Prostate gland (tissue), 2 donors: ENCODE results near the gene CASKIN1. TPM values are rescaled to one million over a fixed set of nuclear protein-coding genes. Genes with fewer than 3 reads are reported as not detected.

ENCODE experiments used
- DNase-seq: peaks from one replicate; pipeline ENCODE4 v3.0.0-alpha.2; 2019; ENCODE audit warnings: low spot score
- H3K27ac ChIP-seq, 2 donors: fragments of 200-600 bp; sonication (generic); 2 replicates each; pipeline ENCODE4 v1.5.1; 2017 to 2019
- H3K27me3 ChIP-seq: fragments of 200-600 bp; sonication (generic); replicated peaks from 2 replicates; pipeline ENCODE4 v1.5.1; 2019; ENCODE audit not compliant: insufficient read depth
- H3K36me3 ChIP-seq, 2 donors: fragments of 200-600 bp; sonication (generic); 1 replicate in 1 of 2; 2 replicates in 1 of 2; pipeline versions ENCODE4 v1.5.1 to v1.8.1; 2017 to 2019
- H3K4me1 ChIP-seq: fragments of 200-600 bp; sonication (generic); replicated peaks from 2 replicates; pipeline ENCODE4 v1.5.1; 2019
- H3K4me3 ChIP-seq, 2 donors: fragments of 200-600 bp; sonication (generic); 2 replicates each; pipeline ENCODE4 v1.5.1; 2017 to 2019
- H3K9me3 ChIP-seq: fragments of 200-600 bp; sonication (generic); 2 replicates; pipeline ENCODE4 v1.5.1; 2017
- CTCF ChIP-seq, 4 experiments: fragments of 200-600 bp in 2 of 4; fragments of 450-650 bp in 2 of 4; sonication (generic) in 2 of 4; IDR thresholded peaks; 1 replicate in 3 of 4; 2 replicates in 1 of 4; pipeline ENCODE4 v1.5.1; 2016 to 2019; ENCODE audit warnings: antibody characterized with exemption in 4 of 4, mild to moderate bottlenecking in 2 of 4, moderate library complexity in 2 of 4
- POLR2A ChIP-seq: fragments of 450-650 bp; IDR thresholded peaks from one replicate; pipeline ENCODE4 v1.6.1; 2016; ENCODE audit warnings: antibody characterized with exemption, mild to moderate bottlenecking
- POLR2AphosphoS5 ChIP-seq: sonication (generic); formaldehyde crosslinking; IDR thresholded peaks from one replicate; pipeline ENCODE4 v1.6.1; 2017; ENCODE audit warnings: antibody characterized with exemption
- WGBS: methylation state at CpG from one replicate; pipeline ENCODE4 v1.1.5; 2018; 5-methylcytosine and 5-hydroxymethylcytosine counted together
- intact Hi-C: fragments of 100-400 bp; cut with DNase I; formaldehyde crosslinking; loops from one replicate; pipeline ENCODE4 v1.14.2; 2022
- total RNA-seq, 2 donors: library from RNA; depleted of rRNA; stranded (reverse); fragments of >200 nt; gene quantifications; one replicate each; pipeline ENCODE4 v1.1.0, GENCODE V29; 2016

Gene CASKIN1
- total RNA-seq, 2 donors from 2014 or later, result 0.77 to 5.3 TPM

DNA sequence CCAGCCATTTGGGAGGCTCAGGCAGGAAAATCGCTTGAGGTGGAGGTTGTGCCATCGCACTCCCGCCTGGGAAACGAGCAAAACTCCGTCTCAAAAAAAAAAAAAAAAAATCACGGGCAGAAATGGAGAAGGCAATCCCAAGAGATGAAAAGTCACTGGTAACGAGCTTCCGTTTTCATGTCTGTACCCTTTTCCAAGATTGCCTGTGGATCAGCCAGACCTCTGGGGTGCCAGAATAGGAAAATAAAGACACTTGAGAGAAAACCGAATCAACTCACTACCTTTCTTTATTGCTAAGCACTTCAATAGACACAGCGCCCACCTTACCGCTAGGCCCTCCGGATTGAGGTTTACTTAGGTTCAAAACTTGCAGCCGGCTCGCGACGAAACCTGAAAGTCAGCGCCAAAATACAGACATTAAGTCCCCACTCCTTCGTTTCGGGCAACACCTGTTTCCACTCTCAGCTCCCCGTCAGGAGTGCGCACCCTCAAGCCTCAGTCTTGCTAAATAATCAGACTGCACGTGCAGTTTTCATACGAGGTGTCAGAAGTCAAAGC is 41.8 kb downstream of the CASKIN1 start:
- intact Hi-C loops, result loop anchor here (5.0 kb wide), 1 partner anchor 98 kb away; the partner anchor contains the start of gene ECI1
- DNase-seq, result no peak
- Histone ChIP-seq H3K9me3 (no peaks in the 10 kb centered on the region), H3K4me3 (peak overlapping the region; percentile 72 to 87), H3K4me1 (peaks cover 33% of the 10 kb centered on the region), H3K27ac (peak overlapping the region; percentile 76 to 79), H3K27me3 (no peaks in the 10 kb centered on the region), H3K36me3 (no peaks in the 10 kb centered on the region)
- 1% methylated on average over 23 of the region's 23 CpGs for WGBS
- TF ChIP-seq POLR2A, result no peak
- no peak for TF ChIP-seq CTCF (IDR thresholded peaks at IDR 0.05)
- no peak for TF ChIP-seq POLR2AphosphoS5

GRCh38 chr16:2152695-2153506 is 43.5 kb downstream of the CASKIN1 start:
- peaks cover 40% of the 10 kb centered on the region for H3K4me1 ChIP-seq
- H3K9me3 ChIP-seq, result no peaks in the 10 kb centered on the region
- TF ChIP-seq POLR2A (no peak), POLR2AphosphoS5 (no peak), CTCF (IDR thresholded peaks at IDR 0.05) (no peak)
- H3K4me3 ChIP-seq, result peak overlapping the region; percentile 72 to 87
- no peaks in the 10 kb centered on the region for H3K27me3 ChIP-seq
- no peaks in the 10 kb centered on the region for H3K36me3 ChIP-seq
- DNase-seq, result no peak
- H3K27ac ChIP-seq, result peak overlapping the region; percentile 76 to 79
- WGBS, result 24% methylated on average over 21 of the region's 25 CpGs
- intact Hi-C loops, result no loop called here

GRCh38 chr16:2151188-2152091 is 45.0 kb downstream of the CASKIN1 start:
- Histone ChIP-seq H3K4me1 (peaks cover 37% of the 10 kb centered on the region), H3K27me3 (no peaks in the 10 kb centered on the region), H3K36me3 (no peaks in the 10 kb centered on the region), H3K4me3 (no peak overlapping the region), H3K9me3 (no peaks in the 10 kb centered on the region), H3K27ac (peak overlapping the region; percentile 26 to 36)
- no peak for TF ChIP-seq CTCF (IDR thresholded peaks at IDR 0.05)
- TF ChIP-seq POLR2A, result no peak
- TF ChIP-seq POLR2AphosphoS5, result no peak
- intact Hi-C loops, result no loop called here
- WGBS, result 65% methylated on average over 13 of the region's 13 CpGs
- no peak for DNase-seq

DNA sequence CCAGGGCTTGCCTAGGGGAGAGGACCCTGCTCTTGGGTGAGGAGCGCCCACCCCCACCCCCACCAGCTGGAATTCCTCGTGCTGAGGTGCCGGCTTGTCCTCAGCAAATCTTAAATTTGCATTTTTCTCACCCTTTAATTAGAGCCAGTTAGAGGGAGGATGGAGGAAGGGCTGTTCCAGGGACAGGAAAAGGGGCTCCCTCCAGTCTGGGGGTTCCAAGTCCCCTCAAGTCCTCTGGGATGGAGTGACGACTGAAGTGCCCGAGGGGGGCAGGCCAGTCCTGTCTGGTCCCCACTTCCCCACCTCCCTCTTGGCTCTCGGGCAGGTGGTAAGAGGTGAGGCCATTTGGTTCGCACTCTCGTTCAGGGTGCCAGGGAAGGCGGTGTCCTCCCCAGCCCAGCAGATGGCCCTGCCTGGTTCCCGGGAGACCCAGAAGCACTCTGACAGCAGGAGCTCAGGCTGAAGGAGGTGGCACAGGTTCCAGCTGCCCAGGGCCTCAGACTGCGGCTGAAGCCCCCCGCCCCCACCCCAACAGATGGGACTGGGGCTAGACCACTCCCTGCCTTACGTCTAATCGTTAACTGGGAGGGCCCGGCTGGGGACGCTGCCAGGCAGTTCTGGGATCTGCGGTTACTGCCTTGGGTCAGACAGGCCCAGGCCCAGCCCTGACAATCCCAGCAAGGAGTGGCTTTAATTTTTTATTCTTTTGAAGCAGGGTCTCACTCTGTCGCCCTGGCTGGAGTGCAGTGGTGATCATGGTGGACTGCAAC is 45.8 kb downstream of the CASKIN1 start:
- Histone ChIP-seq H3K4me1 (peaks cover 37% of the 10 kb centered on the region), H3K36me3 (no peaks in the 10 kb centered on the region), H3K27me3 (no peaks in the 10 kb centered on the region), H3K9me3 (no peaks in the 10 kb centered on the region), H3K27ac (peak overlapping the region; percentile 26 to 36), H3K4me3 (no peak overlapping the region)
- 34% methylated on average over 18 of the region's 18 CpGs for WGBS
- TF ChIP-seq CTCF (IDR thresholded peaks at IDR 0.05), result peak in 1 of 4 experiments; percentile 10
- TF ChIP-seq POLR2A, result peak; percentile 26
- TF ChIP-seq POLR2AphosphoS5, result no peak
- DNase-seq, result no peak
- intact Hi-C loops, result no loop called here
